Neural cell (in vitro differentiated cells): ENCODE data around the gene GRHL3.

Source experiments
- EP300 ChIP-seq: fragments of 450-650 bp; conservative IDR thresholded peaks from 2 replicates; pipeline ENCODE4 v1.6.1; 2014; ENCODE audit warnings: antibody characterized with exemption, mild to moderate bottlenecking, moderate library complexity; ENCODE audit not compliant: poor library complexity, severe bottlenecking
- EZH2 ChIP-seq: fragments of 200-600, 300-800 bp; shearing (Covaris generic), sonication (generic); IDR thresholded peaks from 2 replicates; pipeline ENCODE4 v1.6.1; 2014; ENCODE audit warnings: antibody characterized with exemption, low read length, borderline replicate concordance, mild to moderate bottlenecking; ENCODE audit not compliant: insufficient read depth, poor library complexity, severe bottlenecking
- POLR2AphosphoS5 ChIP-seq: IDR thresholded peaks from 2 replicates; pipeline ENCODE4 v1.6.1; 2012
- RAD21 ChIP-seq: fragments of 450-650 bp; conservative IDR thresholded peaks from 2 replicates; pipeline ENCODE4 v1.6.1; 2014; ENCODE audit warnings: antibody characterized with exemption, mild to moderate bottlenecking, moderate library complexity
- SMC3 ChIP-seq: fragments of 450-650 bp; conservative IDR thresholded peaks from 2 replicates; pipeline ENCODE4 v1.6.1; 2014; ENCODE audit warnings: antibody characterized with exemption, mild to moderate bottlenecking, moderate library complexity; ENCODE audit not compliant: poor library complexity
- TAF1 ChIP-seq: IDR thresholded peaks from 2 replicates; pipeline ENCODE4 v1.6.1; 2012; ENCODE audit warnings: low read depth
- TF ChIP-seq, protein P1 (sequence below): fragments of 450-650 bp; IDR thresholded peaks from 2 replicates; pipeline ENCODE4 v1.5.1; 2014; ENCODE audit warnings: antibody characterized with exemption, mild to moderate bottlenecking, moderate library complexity; ENCODE audit not compliant: poor library complexity, severe bottlenecking

DNA sequence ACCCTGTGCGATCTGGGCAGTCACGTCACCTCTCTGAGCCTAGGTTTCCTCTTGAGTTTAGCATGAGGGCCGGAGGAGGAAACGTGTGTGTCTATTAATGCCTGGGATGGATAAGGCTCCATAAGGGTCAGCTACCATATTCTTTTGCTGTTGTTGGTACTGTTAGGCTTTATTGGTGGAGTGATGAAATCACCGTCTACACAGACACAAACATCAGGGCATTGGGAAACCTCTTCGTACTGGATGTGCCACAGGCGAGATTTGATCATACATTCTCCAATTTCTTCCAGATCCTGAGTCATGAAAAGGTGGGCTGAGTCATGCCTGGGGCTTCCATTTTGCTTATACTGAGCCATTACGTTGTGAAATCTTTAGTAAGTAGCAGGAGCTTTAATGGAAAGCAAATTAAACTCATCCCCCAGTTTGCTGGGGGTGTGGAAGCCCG, 24.9 kb upstream of the GRHL3 start:
- TF ChIP-seq EZH2: no peak
- TF ChIP-seq, protein P1, sequence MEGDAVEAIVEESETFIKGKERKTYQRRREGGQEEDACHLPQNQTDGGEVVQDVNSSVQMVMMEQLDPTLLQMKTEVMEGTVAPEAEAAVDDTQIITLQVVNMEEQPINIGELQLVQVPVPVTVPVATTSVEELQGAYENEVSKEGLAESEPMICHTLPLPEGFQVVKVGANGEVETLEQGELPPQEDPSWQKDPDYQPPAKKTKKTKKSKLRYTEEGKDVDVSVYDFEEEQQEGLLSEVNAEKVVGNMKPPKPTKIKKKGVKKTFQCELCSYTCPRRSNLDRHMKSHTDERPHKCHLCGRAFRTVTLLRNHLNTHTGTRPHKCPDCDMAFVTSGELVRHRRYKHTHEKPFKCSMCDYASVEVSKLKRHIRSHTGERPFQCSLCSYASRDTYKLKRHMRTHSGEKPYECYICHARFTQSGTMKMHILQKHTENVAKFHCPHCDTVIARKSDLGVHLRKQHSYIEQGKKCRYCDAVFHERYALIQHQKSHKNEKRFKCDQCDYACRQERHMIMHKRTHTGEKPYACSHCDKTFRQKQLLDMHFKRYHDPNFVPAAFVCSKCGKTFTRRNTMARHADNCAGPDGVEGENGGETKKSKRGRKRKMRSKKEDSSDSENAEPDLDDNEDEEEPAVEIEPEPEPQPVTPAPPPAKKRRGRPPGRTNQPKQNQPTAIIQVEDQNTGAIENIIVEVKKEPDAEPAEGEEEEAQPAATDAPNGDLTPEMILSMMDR: no peak
- no peak for TF ChIP-seq TAF1
- no peak for TF ChIP-seq EP300
- TF ChIP-seq POLR2AphosphoS5: no peak
- no peak for TF ChIP-seq RAD21
- no peak for TF ChIP-seq SMC3
